IMR-90 (cell line): ENCODE results near the gene KRTDAP. TPM values are rescaled to one million over a fixed set of nuclear protein-coding genes. Genes with fewer than 3 reads are reported as not detected.
A peak's percentile ranks its signal among the peaks of the same experiment; 100 is the strongest.

ENCODE experiments used
- ATAC-seq: fragments of 200-7000 bp; cut with Tn5 transposase; 2 replicates; pipeline ENCODE4 v1.9.1; 2020; ENCODE audit warnings: low read depth, mild to moderate bottlenecking, moderate library complexity
- BruUV-seq: library from RNA; stranded (reverse); fragments of 400-500 nt; replicated peaks from 2 replicates; lab custom pipeline; 2021; lab: Mats Ljungman, UMichigan
- CTCF ChIA-PET: fragments of 300-600 bp; formaldehyde crosslinking; extraction: SDS; loops from one replicate; lab custom pipeline; 2021; ENCODE audit warnings: antibody characterized with exemption; lab: Yijun Ruan, JAX
- POLR2A ChIA-PET: fragments of 300-600 bp; sonication (Branson Sonifier 250); formaldehyde crosslinking; loops from one replicate; lab custom pipeline; 2022; ENCODE audit warnings: antibody characterized with exemption; ENCODE audit not compliant: unreplicated experiment; lab: Charles Lee
- DNase-seq: peaks from one replicate; pipeline ENCODE4 v3.0.0; 2013
- H2AFZ ChIP-seq: replicated peaks from 2 replicates; pipeline ENCODE3; 2013; ENCODE audit warnings: low read length, mild to moderate bottlenecking; ENCODE audit not compliant: poor library complexity
- H2AK5ac ChIP-seq: 2 replicates; pipeline ENCODE4 v1.6.1; 2013; ENCODE audit warnings: low read depth, low read length, inconsistent platforms
- H2AK9ac ChIP-seq: replicated peaks from 2 replicates; pipeline ENCODE3; 2013; ENCODE audit warnings: mild to moderate bottlenecking, low read depth, low read length, moderate library complexity; ENCODE audit not compliant: poor library complexity
- H2BK120ac ChIP-seq: 2 replicates; pipeline ENCODE4 v1.6.1; 2013; ENCODE audit warnings: low read depth, low read length, inconsistent platforms
- H2BK15ac ChIP-seq: 3 replicates; pipeline ENCODE4 v1.6.1; 2013; ENCODE audit warnings: low read depth, low read length, inconsistent platforms
- H2BK20ac ChIP-seq: 2 replicates; pipeline ENCODE4 v1.6.1; 2013; ENCODE audit warnings: low read depth, mild to moderate bottlenecking, inconsistent platforms, low read length, moderate library complexity
- H2BK5ac ChIP-seq: 2 replicates; pipeline ENCODE4 v1.6.1; 2013; ENCODE audit warnings: mild to moderate bottlenecking, low read depth, low read length, inconsistent platforms; ENCODE audit not compliant: poor library complexity, severe bottlenecking
- H3K14ac ChIP-seq: replicated peaks from 2 replicates; pipeline ENCODE4 v1.6.1; 2013; ENCODE audit warnings: low read depth, low read length, inconsistent platforms
- H3K18ac ChIP-seq: 2 replicates; pipeline ENCODE4 v1.6.1; 2013; ENCODE audit warnings: low read depth, low read length, control low read depth
- H3K23ac ChIP-seq: 2 replicates; pipeline ENCODE4 v1.6.1; 2013; ENCODE audit warnings: low read depth, low read length, inconsistent platforms
- H3K27ac ChIP-seq: 2 replicates; pipeline ENCODE4 v1.5.1; 2013; ENCODE audit warnings: mild to moderate bottlenecking, control low read depth, low read length; ENCODE audit not compliant: insufficient read depth
- H3K27me3 ChIP-seq: 2 replicates; pipeline ENCODE4 v1.6.1; 2013; ENCODE audit warnings: low read length; ENCODE audit not compliant: control insufficient read depth, insufficient read depth
- H3K36me3 ChIP-seq: 2 replicates; pipeline ENCODE4 v1.6.1; 2013; ENCODE audit warnings: low read length, mixed read lengths; ENCODE audit not compliant: control insufficient read depth, insufficient read depth
- H3K4ac ChIP-seq: 2 replicates; pipeline ENCODE4 v1.6.1; 2013; ENCODE audit warnings: low read depth, low read length, inconsistent platforms
- H3K4me1 ChIP-seq: 2 replicates; pipeline ENCODE4 v1.6.1; 2013; ENCODE audit warnings: low read length, mixed read lengths; ENCODE audit not compliant: control insufficient read depth, insufficient read depth
- H3K4me2 ChIP-seq: 2 replicates; pipeline ENCODE4 v1.6.1; 2013; ENCODE audit warnings: low read depth, mild to moderate bottlenecking, control low read depth, low read length, moderate library complexity
- H3K4me3 ChIP-seq: 2 replicates; pipeline ENCODE4 v1.5.1; 2013; ENCODE audit warnings: low read depth, mild to moderate bottlenecking, control low read depth, low read length, moderate library complexity; ENCODE audit not compliant: insufficient read depth
- H3K56ac ChIP-seq: 2 replicates; pipeline ENCODE4 v1.6.1; 2013; ENCODE audit warnings: low read length, inconsistent platforms; ENCODE audit not compliant: insufficient read depth; ENCODE audit errors: extremely low read depth
- H3K79me1 ChIP-seq, 2 experiments: 2 replicates each; pipeline ENCODE4 v1.6.1; 2013; ENCODE audit warnings: low read length in 2 of 2, inconsistent platforms in 1 of 2, low read depth in 1 of 2
- H3K9ac ChIP-seq: 2 replicates; pipeline ENCODE4 v1.6.1; 2013; ENCODE audit warnings: low read depth, low read length, control low read depth
- H3K9me1 ChIP-seq: 2 replicates; pipeline ENCODE4 v1.6.1; 2013; ENCODE audit warnings: low read length, inconsistent platforms; ENCODE audit not compliant: insufficient read depth
- H3K9me3 ChIP-seq: 2 replicates; pipeline ENCODE4 v1.6.1; 2013; ENCODE audit warnings: low read length; ENCODE audit not compliant: control insufficient read depth, insufficient read depth
- H4K20me1 ChIP-seq: 2 replicates; pipeline ENCODE4 v1.6.1; 2013; ENCODE audit warnings: low read length, inconsistent platforms; ENCODE audit not compliant: insufficient read depth
- H4K5ac ChIP-seq: 2 replicates; pipeline ENCODE4 v1.6.1; 2013; ENCODE audit warnings: mild to moderate bottlenecking, low read depth, low read length, control low read depth
- H4K8ac ChIP-seq, 2 experiments: 2 replicates each; pipeline ENCODE4 v1.6.1; 2013; ENCODE audit warnings: low read depth in 2 of 2, low read length in 2 of 2, control low read depth in 1 of 2, inconsistent platforms in 1 of 2
- H4K91ac ChIP-seq: 2 replicates; pipeline ENCODE4 v1.6.1; 2013; ENCODE audit warnings: low read depth, low read length, inconsistent platforms; ENCODE audit not compliant: insufficient read depth
- CEBPB ChIP-seq: IDR thresholded peaks from 2 replicates; pipeline ENCODE4 v1.6.1; 2012; ENCODE audit warnings: low read depth, low read length, improper control_type of control experiment
- ELK1 ChIP-seq: fragments of 150-350 bp; IDR thresholded peaks from 2 replicates; pipeline ENCODE4 v1.6.1; 2016; ENCODE audit warnings: low read depth, mild to moderate bottlenecking, low read length, moderate library complexity, borderline replicate concordance
- FOS ChIP-seq: fragments of 150-350 bp; IDR thresholded peaks from 2 replicates; pipeline ENCODE4 v1.6.1; 2016; ENCODE audit warnings: low read depth, low read length
- MAZ ChIP-seq: IDR thresholded peaks from 2 replicates; pipeline ENCODE4 v1.6.1; 2012; ENCODE audit warnings: low read depth, mild to moderate bottlenecking, low read length, improper control_type of control experiment, moderate library complexity, borderline replicate concordance
- MXI1 ChIP-seq: IDR thresholded peaks from 2 replicates; pipeline ENCODE4 v1.6.1; 2012; ENCODE audit warnings: low read depth, mild to moderate bottlenecking, low read length, moderate library complexity, borderline replicate concordance
- POLR2A ChIP-seq: IDR thresholded peaks from 2 replicates; pipeline ENCODE4 v1.6.1; 2012; ENCODE audit warnings: mild to moderate bottlenecking, low read depth, low read length
- RCOR1 ChIP-seq: IDR thresholded peaks from 2 replicates; pipeline ENCODE4 v1.6.1; 2012; ENCODE audit warnings: mild to moderate bottlenecking, low read length, improper control_type of control experiment; ENCODE audit not compliant: insufficient replicate concordance
- RFX5 ChIP-seq: IDR thresholded peaks from 2 replicates; pipeline ENCODE4 v1.8.0; 2012; ENCODE audit warnings: low read depth, mild to moderate bottlenecking, low read length, moderate library complexity
- SMC3 ChIP-seq: fragments of 150-350 bp; IDR thresholded peaks from 2 replicates; pipeline ENCODE4 v1.6.1; 2016; ENCODE audit warnings: low read depth, mild to moderate bottlenecking, antibody characterized with exemption, low read length, moderate library complexity
- USF2 ChIP-seq: fragments of 150-350 bp; IDR thresholded peaks from 2 replicates; pipeline ENCODE4 v1.6.1; 2017; ENCODE audit warnings: mild to moderate bottlenecking, antibody characterized with exemption, low read length, low read depth
- WGBS, 2 experiments: methylation state at CpG; one replicate each; pipeline versions ENCODE4 v1.1.5 to v1.1.7; 2013; ENCODE audit warnings: missing lambda C conversion rate in 2 of 2; ENCODE audit not compliant: insufficient read length in 1 of 2; ENCODE audit errors: extremely low coverage in 2 of 2; 5-methylcytosine and 5-hydroxymethylcytosine counted together
- dilution Hi-C: fragments of 300-500 bp; cut with HindIII; formaldehyde crosslinking; loops from one replicate; pipeline ENCODE4 v1.14.3; 2018; ENCODE audit warnings: low sequenced_read_pairs; ENCODE audit not compliant: unreplicated experiment
- in situ Hi-C: fragments of 300-500 bp; cut with MboI; formaldehyde crosslinking; loops from 3 replicates; pipeline ENCODE4 v1.14.3; 2019; ENCODE audit warnings: low sequenced_read_pairs, inconsistent platforms, mixed read lengths
- intact Hi-C: fragments of 100-400 bp; cut with micrococcal nuclease; formaldehyde crosslinking; loops from 2 replicates; pipeline ENCODE4 v1.10.0; 2022
- polyA plus RNA-seq, 3 experiments: library from polyadenylated mRNA; depleted of rRNA; stranded (reverse); fragments of >200 nt; gene quantifications; 2 replicates each; pipeline ENCODE4 v1.2.3, GENCODE V29; 2012; ENCODE audit warnings: low replicate concordance in 1 of 3
- total RNA-seq: library from RNA; depleted of rRNA; stranded (reverse); fragments of >200 nt; gene quantifications from 2 replicates; pipeline ENCODE4 v1.2.3, GENCODE V29; 2012
- TF ChIP-seq, protein P1 (sequence below): conservative IDR thresholded peaks from 2 replicates; pipeline ENCODE4 v1.5.1; 2012; ENCODE audit warnings: mild to moderate bottlenecking, low read depth, low read length, improper control_type of control experiment

The KRTDAP gene
- total and polyA plus RNA-seq, 2 of the 4 experiments (the other 2 are of a cell fraction) = not detected

- in situ Hi-C loops = no loop called here
- no peaks in the 10 kb centered on the region for H3K79me1 ChIP-seq
- BruUV-seq = no TSS peak
- ATAC-seq = peak; percentile 78
- dilution Hi-C loops = no loop called here
- H4K8ac ChIP-seq = 0 out of 4 replicates have a peak within 1 kb of the TSS, but pooled peaks of 1 of the 2 experiments have one; percentile 1
- no peak within 1 kb of the TSS for H3K4me3 ChIP-seq
- H3K14ac ChIP-seq = 0 out of 2 replicates have a peak within 1 kb of the TSS, but pooled peaks have one; percentile 10
- H3K27me3 ChIP-seq = peaks cover 12% of the 10 kb centered on the region
- no CpG with 5 or more reads among the region's 11 CpGs for WGBS, 2 experiments
- TF ChIP-seq SMC3 = no peak
- TF ChIP-seq POLR2A = no peak
- TF ChIP-seq CEBPB = peak; percentile 97
- TF ChIP-seq RFX5 = no peak
- no peak for TF ChIP-seq RCOR1
- peak; percentile 68 for TF ChIP-seq FOS
- no peak for TF ChIP-seq USF2
- TF ChIP-seq, protein P1, sequence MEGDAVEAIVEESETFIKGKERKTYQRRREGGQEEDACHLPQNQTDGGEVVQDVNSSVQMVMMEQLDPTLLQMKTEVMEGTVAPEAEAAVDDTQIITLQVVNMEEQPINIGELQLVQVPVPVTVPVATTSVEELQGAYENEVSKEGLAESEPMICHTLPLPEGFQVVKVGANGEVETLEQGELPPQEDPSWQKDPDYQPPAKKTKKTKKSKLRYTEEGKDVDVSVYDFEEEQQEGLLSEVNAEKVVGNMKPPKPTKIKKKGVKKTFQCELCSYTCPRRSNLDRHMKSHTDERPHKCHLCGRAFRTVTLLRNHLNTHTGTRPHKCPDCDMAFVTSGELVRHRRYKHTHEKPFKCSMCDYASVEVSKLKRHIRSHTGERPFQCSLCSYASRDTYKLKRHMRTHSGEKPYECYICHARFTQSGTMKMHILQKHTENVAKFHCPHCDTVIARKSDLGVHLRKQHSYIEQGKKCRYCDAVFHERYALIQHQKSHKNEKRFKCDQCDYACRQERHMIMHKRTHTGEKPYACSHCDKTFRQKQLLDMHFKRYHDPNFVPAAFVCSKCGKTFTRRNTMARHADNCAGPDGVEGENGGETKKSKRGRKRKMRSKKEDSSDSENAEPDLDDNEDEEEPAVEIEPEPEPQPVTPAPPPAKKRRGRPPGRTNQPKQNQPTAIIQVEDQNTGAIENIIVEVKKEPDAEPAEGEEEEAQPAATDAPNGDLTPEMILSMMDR = no peak
- TF ChIP-seq MXI1 = no peak
- peak; percentile 47; the same call in 1 of the 2 replicates for TF ChIP-seq MAZ
- no peak for TF ChIP-seq ELK1
- no peak within 1 kb of the TSS for H3K56ac ChIP-seq
- peak within 1 kb of the TSS; percentile 47 for H2BK5ac ChIP-seq
- H2BK15ac ChIP-seq = 0 out of 3 replicates have a peak within 1 kb of the TSS, but pooled peaks have one; percentile 17
- peak within 1 kb of the TSS; percentile 65 for H3K4ac ChIP-seq
- no peak within 1 kb of the TSS for H3K9ac ChIP-seq
- H4K20me1 ChIP-seq = no peaks in the 10 kb centered on the region
- no peak within 1 kb of the TSS for H3K18ac ChIP-seq
- ChIA-PET POLR2A (no interaction called here), CTCF (no interaction called here)
- peak within 1 kb of the TSS; percentile 60 for H2BK120ac ChIP-seq
- peak; percentile 84 for DNase-seq
- H3K23ac ChIP-seq = 0 out of 2 replicates have a peak within 1 kb of the TSS, but pooled peaks have one; percentile 42
- H3K9me1 ChIP-seq = peaks cover 13% of the 10 kb centered on the region
- no peak within 1 kb of the TSS for H3K4me2 ChIP-seq
- no peaks in the 10 kb centered on the region for H3K9me3 ChIP-seq
- no peaks in the 10 kb centered on the region for H3K36me3 ChIP-seq
- peak within 1 kb of the TSS; percentile 24; the same call in 1 of the 2 replicates for H4K91ac ChIP-seq
- no peak within 1 kb of the TSS for H4K5ac ChIP-seq
- intact Hi-C loops = no loop called here
- peak within 1 kb of the TSS; percentile 75 for H2AFZ ChIP-seq
- H3K4me1 ChIP-seq = peaks cover 6% of the 10 kb centered on the region
- peak within 1 kb of the TSS; percentile 68; the same call in 1 of the 2 replicates for H2AK5ac ChIP-seq
- peak within 1 kb of the TSS; percentile 35; the same call in 1 of the 2 replicates for H2BK20ac ChIP-seq
- peak within 1 kb of the TSS; percentile 89 for H2AK9ac ChIP-seq
- no peak within 1 kb of the TSS for H3K27ac ChIP-seq
Measured at GRCh38 chr19:35528218-35529038, 38.2 kb upstream of the KRTDAP start, which contains the start of gene SBSN. SBSN (minus strand) TSS chr19:35528311; CDS start chr19:35528281, 30 bp downstream.
